ENCODE measurements around the gene ZNF341. TPM values are rescaled to one million over a fixed set of nuclear protein-coding genes. Genes with fewer than 3 reads are reported as not detected.

The ZNF341 gene
- total and polyA plus RNA-seq, 9 of the 15 experiments (the other 6 are each of a cell fraction or from before 2014, with no cell fraction given) = 0.08 to 2.6 (median 1.0) TPM

DNA sequence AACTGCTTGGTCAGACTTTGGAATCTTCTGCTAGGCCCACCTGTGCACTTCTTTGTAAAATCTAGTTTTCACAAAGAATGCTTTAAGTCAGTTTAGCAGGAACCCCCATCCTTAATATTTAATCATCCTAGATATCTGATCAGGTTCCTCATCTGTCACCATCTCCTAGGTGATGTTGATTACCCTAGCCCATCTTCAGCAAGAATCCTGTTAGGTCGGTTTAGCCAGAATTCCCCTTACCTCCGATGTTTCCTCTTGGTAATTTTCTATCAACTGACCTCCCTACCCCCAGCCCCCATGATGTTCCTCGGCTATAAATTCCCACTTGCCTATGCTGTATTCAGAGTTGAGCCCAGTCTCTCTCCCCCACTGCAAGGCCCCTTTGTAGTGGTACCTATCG, 2.7 kb upstream of the ZNF341 start:
- no peaks in the 10 kb centered on the region for H3K79me2 ChIP-seq (ENCODE audit: control insufficient read depth, insufficient read depth, low read length)
- no peak overlapping the region for H3K4me3 ChIP-seq
- 38% methylated on average over 4 of the region's 4 CpGs for WGBS (ENCODE audit: insufficient coverage, low coverage, missing lambda C conversion rate)
- ChIA-PET POLR2A (no interaction called here), CTCF (ENCODE audit: low intra/inter-chr PET ratio) (interaction anchor here (0.6 kb wide), 1 partner anchor 37 kb away, joined by 3 read pairs; no protein-coding TSS in a partner anchor)
- TF ChIP-seq, protein P1, sequence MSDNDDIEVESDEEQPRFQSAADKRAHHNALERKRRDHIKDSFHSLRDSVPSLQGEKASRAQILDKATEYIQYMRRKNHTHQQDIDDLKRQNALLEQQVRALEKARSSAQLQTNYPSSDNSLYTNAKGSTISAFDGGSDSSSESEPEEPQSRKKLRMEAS (CRISPR knock-in tag; IDR thresholded peaks at IDR 0.05) = no peak
- TF ChIP-seq ASH1L (IDR thresholded peaks at IDR 0.05; ENCODE audit: borderline replicate concordance, low read depth, partially characterized antibody) = no peak
- no peak for TF ChIP-seq NBN (IDR thresholded peaks at IDR 0.05; ENCODE audit: low read depth)
- TF ChIP-seq RB1 (IDR thresholded peaks at IDR 0.05; ENCODE audit: low read depth) = no peak
- no peak for TF ChIP-seq CEBPB (tag; IDR thresholded peaks at IDR 0.05)
- TF ChIP-seq RAD21 (CRISPR knock-in tag; conservative IDR thresholded peaks at IDR 0.05 in 1 of 2, IDR thresholded peaks at IDR 0.05 in 1 of 2) = no peak
- TF ChIP-seq SAFB (IDR thresholded peaks at IDR 0.05; ENCODE audit: borderline replicate concordance, low read depth, low read length) = no peak
- no peak for TF ChIP-seq NCOA6 (IDR thresholded peaks at IDR 0.05)
- TF ChIP-seq ZNF668 (CRISPR knock-in tag; IDR thresholded peaks at IDR 0.05) = no peak
- no peak for TF ChIP-seq NR3C1 (CRISPR knock-in tag; IDR thresholded peaks at IDR 0.05)
- no peak for TF ChIP-seq CHCHD3 (CRISPR knock-in tag; IDR thresholded peaks at IDR 0.05)
- no peak for TF ChIP-seq CBX8 (IDR thresholded peaks at IDR 0.05; ENCODE audit: borderline replicate concordance, extremely low read depth, low read depth, low read length, poor library complexity, severe bottlenecking)
- TF ChIP-seq RBM15 (IDR thresholded peaks at IDR 0.05; ENCODE audit: insufficient read depth, low read length) = no peak
- no peak for TF ChIP-seq ZSCAN29 (IDR thresholded peaks at IDR 0.05)
- TF ChIP-seq SAFB2 (IDR thresholded peaks at IDR 0.05; ENCODE audit: borderline replicate concordance, low read depth, low read length, severe bottlenecking) = no peak
- H2AFZ ChIP-seq (ENCODE audit: low read depth, low read length) = no peak overlapping the region
- H3K9ac ChIP-seq (ENCODE audit: insufficient read depth in 1 of 2, low read depth in 2 of 2, low read length in 2 of 2) = no peak overlapping the region
- no peak for DNase-seq (ENCODE audit: extremely low read depth in 1 of 4, low spot score in 3 of 4)
- H3K9me1 ChIP-seq (ENCODE audit: control insufficient read depth, insufficient read depth, low read length) = no peaks in the 10 kb centered on the region
- peaks cover 17 to 28% of the 10 kb centered on the region in 2 experiments for H3K4me1 ChIP-seq (replicated peaks in 1 of 2; ENCODE audit: control insufficient read depth in 2 of 2, insufficient read depth in 2 of 2, low read length in 2 of 2)
- no peaks in the 10 kb centered on the region for H4K20me1 ChIP-seq (replicated peaks; ENCODE audit: control insufficient read depth, insufficient read depth, low read length)
- no peak for ATAC-seq
- intact Hi-C loops (cut with micrococcal nuclease) (no loop called here), in situ Hi-C loops (cut with MboI) (loop anchor here (5.0 kb wide), 1 partner anchor 62 kb away; the partner anchor contains the start of gene ACTL10)
- no peaks in the 10 kb centered on the region for H3K27me3 ChIP-seq (ENCODE audit: control insufficient read depth in 2 of 2, insufficient read depth in 2 of 2, low read length in 2 of 2)
- FAIRE-seq = no peak
- no peaks in the 10 kb centered on the region for H3K36me3 ChIP-seq (ENCODE audit: control insufficient read depth, insufficient read depth, low read length)
- no peaks in the 10 kb centered on the region for H3K9me3 ChIP-seq (replicated peaks; ENCODE audit: control insufficient read depth, insufficient read depth, low read depth, low read length)
- no TSS peak for BruUV-seq (replicated peaks)
- H3K4me2 ChIP-seq (ENCODE audit: insufficient read depth, low read length) = no peak overlapping the region
- H3K27ac ChIP-seq (ENCODE audit: extremely low read depth, low read depth, low read length) = no peak overlapping the region

Data from K562 (cell line).